ENCODE results near the gene CACNG6. TPM values are rescaled to one million over a fixed set of nuclear protein-coding genes. Genes with fewer than 3 reads are reported as not detected.
"Not testable (repeated sequence)": the region's sequence is repeated elsewhere in the genome, so short reads cannot be mapped to it uniquely, and the experiment has no call there.

CACNG6 gene
- total RNA-seq, 1 donor: under 0.01 TPM

GRCh38 chr19:53947624-53948023 lies 43.8 kb upstream of the CACNG6 start:
- TF ChIP-seq CTCF (IDR thresholded peaks at IDR 0.05; ENCODE audit: insufficient read depth, low read depth, low read length): no peak
- H3K4me3 ChIP-seq (ENCODE audit: low read depth, low read length): no peak overlapping the region
- DNase-seq (ENCODE audit: low read depth): no peak

- not testable (repeated sequence) for H3K4me3 ChIP-seq (ENCODE audit: low read depth, low read length); DNase-seq (ENCODE audit: low read depth)
Observed at GRCh38 chr19:53948611-53949010, 42.8 kb upstream of the CACNG6 start.

GRCh38 chr19:53951436-53951835 lies 40.0 kb upstream of the CACNG6 start:
- DNase-seq (ENCODE audit: low read depth): no peak
- no peak overlapping the region for H3K4me3 ChIP-seq (ENCODE audit: low read depth, low read length)
- no peak for TF ChIP-seq CTCF (IDR thresholded peaks at IDR 0.05; ENCODE audit: insufficient read depth, low read depth, low read length)

- no peak for DNase-seq (ENCODE audit: low read depth)
- no peak overlapping the region for H3K4me3 ChIP-seq (ENCODE audit: low read depth, low read length)
- TF ChIP-seq CTCF (IDR thresholded peaks at IDR 0.05; ENCODE audit: insufficient read depth, low read depth, low read length): no peak
Observed at GRCh38 chr19:53951947-53952346, 39.5 kb upstream of the CACNG6 start.

GRCh38 chr19:53953383-53953782 lies 38.1 kb upstream of the CACNG6 start:
- H3K4me3 ChIP-seq (ENCODE audit: low read depth, low read length): no peak overlapping the region
- no peak for DNase-seq (ENCODE audit: low read depth)

GRCh38 chr19:53957448-53958167 lies 33.8 kb upstream of the CACNG6 start:
- TF ChIP-seq CTCF (IDR thresholded peaks at IDR 0.05; ENCODE audit: insufficient read depth, low read depth, low read length): no peak
- no peak for DNase-seq (ENCODE audit: low read depth)
- no peak overlapping the region for H3K4me3 ChIP-seq (ENCODE audit: low read depth, low read length)

More at GRCh38 chr19:53953383-53953782, 38.1 kb upstream of the CACNG6 start:
- TF ChIP-seq CTCF (IDR thresholded peaks at IDR 0.05; ENCODE audit: insufficient read depth, low read depth, low read length): no peak

- TF ChIP-seq CTCF (IDR thresholded peaks at IDR 0.05; ENCODE audit: insufficient read depth, low read depth, low read length): no peak
- no peak for DNase-seq (ENCODE audit: low read depth)
- H3K4me3 ChIP-seq (ENCODE audit: low read depth, low read length): no peak overlapping the region
Observed at GRCh38 chr19:53958168-53958571, 33.3 kb upstream of the CACNG6 start.

Data from fibroblast of villous mesenchyme (primary cell).